ENCODE measurements around the gene ARID4B.

DNA sequence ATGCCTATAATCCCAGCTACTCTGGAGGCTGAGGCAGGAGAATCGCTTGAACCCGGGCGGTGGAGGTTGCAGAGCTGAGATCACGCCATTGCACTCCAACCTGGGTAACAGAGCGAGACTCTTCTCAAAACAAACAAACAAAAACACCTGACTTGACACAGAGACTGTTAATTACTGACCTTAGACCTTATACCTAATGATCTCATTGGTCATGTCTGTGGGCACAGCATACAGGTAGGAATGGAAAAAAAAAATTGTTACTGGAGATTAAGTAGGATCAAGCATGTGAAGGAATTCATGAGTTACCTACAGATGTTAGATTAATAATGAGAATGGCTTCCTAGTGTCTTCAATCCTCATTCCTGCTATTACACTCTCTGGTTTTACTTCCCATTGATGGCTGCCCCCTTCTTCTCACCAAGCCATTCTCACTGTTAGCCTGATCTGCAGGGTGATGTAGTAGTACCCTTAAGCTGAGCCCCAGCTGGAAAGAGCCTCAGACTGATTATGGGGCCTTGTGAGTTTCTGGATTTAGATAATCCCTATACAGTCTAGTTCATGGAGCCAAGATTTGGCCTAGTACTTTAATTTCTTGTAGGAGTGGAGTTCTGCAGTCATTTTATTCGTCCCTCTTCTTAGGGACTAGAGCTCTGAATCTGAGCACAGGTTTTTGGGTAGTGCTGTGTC is 48.1 kb upstream of the ARID4B start:
- TF ChIP-seq ZNF114 (tag by site-specific recombination; IDR thresholded peaks at IDR 0.05) (no peak), TCF7L2 (IDR thresholded peaks at IDR 0.05; ENCODE audit: borderline replicate concordance, low read depth, low read length) (no peak), ZFP3 (tag by site-specific recombination; IDR thresholded peaks at IDR 0.05; ENCODE audit: low read depth) (no peak), ZNF274 (IDR thresholded peaks at IDR 0.05; ENCODE audit: low read length) (no peak), ZNF274 (tag by site-specific recombination; IDR thresholded peaks at IDR 0.05; ENCODE audit: borderline replicate concordance) (no peak), ZNF174 (tag by site-specific recombination; IDR thresholded peaks at IDR 0.05) (no peak), YY2 (tag by site-specific recombination; IDR thresholded peaks at IDR 0.05) (no peak), ZNF792 (tag by site-specific recombination; IDR thresholded peaks at IDR 0.05) (no peak), ZNF10 (tag by site-specific recombination; IDR thresholded peaks at IDR 0.05) (no peak), MYNN (tag by site-specific recombination; IDR thresholded peaks at IDR 0.05; ENCODE audit: borderline replicate concordance) (no peak), ZNF768 (tag by site-specific recombination; IDR thresholded peaks at IDR 0.05) (no peak)
- TF ChIP-seq, protein P1, sequence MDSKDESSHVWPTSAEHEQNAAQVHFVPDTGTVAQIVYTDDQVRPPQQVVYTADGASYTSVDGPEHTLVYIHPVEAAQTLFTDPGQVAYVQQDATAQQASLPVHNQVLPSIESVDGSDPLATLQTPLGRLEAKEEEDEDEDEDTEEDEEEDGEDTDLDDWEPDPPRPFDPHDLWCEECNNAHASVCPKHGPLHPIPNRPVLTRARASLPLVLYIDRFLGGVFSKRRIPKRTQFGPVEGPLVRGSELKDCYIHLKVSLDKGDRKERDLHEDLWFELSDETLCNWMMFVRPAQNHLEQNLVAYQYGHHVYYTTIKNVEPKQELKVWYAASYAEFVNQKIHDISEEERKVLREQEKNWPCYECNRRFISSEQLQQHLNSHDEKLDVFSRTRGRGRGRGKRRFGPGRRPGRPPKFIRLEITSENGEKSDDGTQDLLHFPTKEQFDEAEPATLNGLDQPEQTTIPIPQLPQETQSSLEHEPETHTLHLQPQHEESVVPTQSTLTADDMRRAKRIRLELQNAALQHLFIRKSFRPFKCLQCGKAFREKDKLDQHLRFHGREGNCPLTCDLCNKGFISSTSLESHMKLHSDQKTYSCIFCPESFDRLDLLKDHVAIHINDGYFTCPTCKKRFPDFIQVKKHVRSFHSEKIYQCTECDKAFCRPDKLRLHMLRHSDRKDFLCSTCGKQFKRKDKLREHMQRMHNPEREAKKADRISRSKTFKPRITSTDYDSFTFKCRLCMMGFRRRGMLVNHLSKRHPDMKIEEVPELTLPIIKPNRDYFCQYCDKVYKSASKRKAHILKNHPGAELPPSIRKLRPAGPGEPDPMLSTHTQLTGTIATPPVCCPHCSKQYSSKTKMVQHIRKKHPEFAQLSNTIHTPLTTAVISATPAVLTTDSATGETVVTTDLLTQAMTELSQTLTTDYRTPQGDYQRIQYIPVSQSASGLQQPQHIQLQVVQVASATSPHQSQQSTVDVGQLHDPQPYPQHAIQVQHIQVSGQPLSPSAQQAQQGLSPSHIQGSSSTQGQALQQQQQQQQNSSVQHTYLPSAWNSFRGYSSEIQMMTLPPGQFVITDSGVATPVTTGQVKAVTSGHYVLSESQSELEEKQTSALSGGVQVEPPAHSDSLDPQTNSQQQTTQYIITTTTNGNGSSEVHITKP (tag by site-specific recombination; IDR thresholded peaks at IDR 0.05): no peak
- TF ChIP-seq, protein P2, sequence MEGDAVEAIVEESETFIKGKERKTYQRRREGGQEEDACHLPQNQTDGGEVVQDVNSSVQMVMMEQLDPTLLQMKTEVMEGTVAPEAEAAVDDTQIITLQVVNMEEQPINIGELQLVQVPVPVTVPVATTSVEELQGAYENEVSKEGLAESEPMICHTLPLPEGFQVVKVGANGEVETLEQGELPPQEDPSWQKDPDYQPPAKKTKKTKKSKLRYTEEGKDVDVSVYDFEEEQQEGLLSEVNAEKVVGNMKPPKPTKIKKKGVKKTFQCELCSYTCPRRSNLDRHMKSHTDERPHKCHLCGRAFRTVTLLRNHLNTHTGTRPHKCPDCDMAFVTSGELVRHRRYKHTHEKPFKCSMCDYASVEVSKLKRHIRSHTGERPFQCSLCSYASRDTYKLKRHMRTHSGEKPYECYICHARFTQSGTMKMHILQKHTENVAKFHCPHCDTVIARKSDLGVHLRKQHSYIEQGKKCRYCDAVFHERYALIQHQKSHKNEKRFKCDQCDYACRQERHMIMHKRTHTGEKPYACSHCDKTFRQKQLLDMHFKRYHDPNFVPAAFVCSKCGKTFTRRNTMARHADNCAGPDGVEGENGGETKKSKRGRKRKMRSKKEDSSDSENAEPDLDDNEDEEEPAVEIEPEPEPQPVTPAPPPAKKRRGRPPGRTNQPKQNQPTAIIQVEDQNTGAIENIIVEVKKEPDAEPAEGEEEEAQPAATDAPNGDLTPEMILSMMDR (tag by site-specific recombination; IDR thresholded peaks at IDR 0.05): no peak
